ENCODE results near the gene FRMD3.

The FRMD3 gene

GRCh38 chr9:83538172-83538889, at the start of gene FRMD3:
TSS of gene FRMD3 (minus strand) at chr9:83538401. CDS start at chr9:83538231, 170 bp downstream.
- peak; percentile 88 for DNase-seq (ENCODE audit: low read depth)

- no peak for DNase-seq (ENCODE audit: low read depth)
These were observed 46.8 kb upstream of the FRMD3 start for GRCh38 chr9:83584995-83585394.

- DNase-seq (ENCODE audit: low read depth), result peak; percentile 68
These were observed 45.2 kb upstream of the FRMD3 start for GRCh38 chr9:83583151-83584014.

- DNase-seq (ENCODE audit: low read depth), result peak; percentile 9
These were observed 43.8 kb upstream of the FRMD3 start for GRCh38 chr9:83582029-83582428.

GRCh38 chr9:83574482-83574881, 36.3 kb upstream of the FRMD3 start:
- DNase-seq (ENCODE audit: low read depth), result no peak

GRCh38 chr9:83572524-83572923, 34.3 kb upstream of the FRMD3 start:
- DNase-seq (ENCODE audit: low read depth), result peak; percentile 43

GRCh38 chr9:83570359-83570758, 32.2 kb upstream of the FRMD3 start:
- no peak for DNase-seq (ENCODE audit: low read depth)

- DNase-seq (ENCODE audit: low read depth), result no peak
These were observed 31.1 kb upstream of the FRMD3 start for GRCh38 chr9:83569326-83569725.

GRCh38 chr9:83563360-83563759, 25.2 kb upstream of the FRMD3 start:
- no peak for DNase-seq (ENCODE audit: low read depth)

GRCh38 chr9:83560169-83560826, 22.1 kb upstream of the FRMD3 start:
- DNase-seq (ENCODE audit: low read depth), result no peak

- no peak for DNase-seq (ENCODE audit: low read depth)
These were observed 19.6 kb upstream of the FRMD3 start for GRCh38 chr9:83557771-83558170.

GRCh38 chr9:83557317-83557716, 19.1 kb upstream of the FRMD3 start:
- DNase-seq (ENCODE audit: low read depth), result no peak

- no peak for DNase-seq (ENCODE audit: low read depth)
These were observed 16.1 kb upstream of the FRMD3 start for GRCh38 chr9:83554278-83554677.

- peak; percentile 93 for DNase-seq (ENCODE audit: low read depth)
These were observed 5.9 kb upstream of the FRMD3 start for GRCh38 chr9:83544002-83544698.

GRCh38 chr9:83538890-83539238, 663 bp upstream of the FRMD3 start:
- no peak for DNase-seq (ENCODE audit: low read depth)

GRCh38 chr9:83537331-83538171, 650 bp downstream of the FRMD3 start:
- DNase-seq (ENCODE audit: low read depth), result peak; percentile 30

GRCh38 chr9:83536332-83536731, 1.9 kb downstream of the FRMD3 start:
- no peak for DNase-seq (ENCODE audit: low read depth)

- DNase-seq (ENCODE audit: low read depth), result no peak
These were observed 2.5 kb downstream of the FRMD3 start for GRCh38 chr9:83535736-83536135.

- DNase-seq (ENCODE audit: low read depth), result no peak
These were observed 4.9 kb downstream of the FRMD3 start for GRCh38 chr9:83533296-83533695.

- DNase-seq (ENCODE audit: low read depth), result no peak
These were observed 11.3 kb downstream of the FRMD3 start for GRCh38 chr9:83526901-83527300.

GRCh38 chr9:83526211-83526610, 12.0 kb downstream of the FRMD3 start:
- no peak for DNase-seq (ENCODE audit: low read depth)

All from EH (cell line).